Stimulated activated naive CD4-positive, alpha-beta T cell (primary cell): ENCODE data around the gene ZNF580.

Experiments
- DNase-seq, 6 experiments: peaks; one replicate each; lab custom pipeline; 2025; lab: John Stamatoyannopoulos, UW

Gene ZNF580

GRCh38 chr19:55605637-55606470 lies 34.9 kb upstream of the ZNF580 start, which contains the start of gene ZNF865:
Gene ZNF865, plus strand, starts transcription at chr19:55605647. Its CDS starts 7,972 bp downstream, at chr19:55613619.
- DNase-seq, result peak; percentile 50 to 76 (median 62)

DNA sequence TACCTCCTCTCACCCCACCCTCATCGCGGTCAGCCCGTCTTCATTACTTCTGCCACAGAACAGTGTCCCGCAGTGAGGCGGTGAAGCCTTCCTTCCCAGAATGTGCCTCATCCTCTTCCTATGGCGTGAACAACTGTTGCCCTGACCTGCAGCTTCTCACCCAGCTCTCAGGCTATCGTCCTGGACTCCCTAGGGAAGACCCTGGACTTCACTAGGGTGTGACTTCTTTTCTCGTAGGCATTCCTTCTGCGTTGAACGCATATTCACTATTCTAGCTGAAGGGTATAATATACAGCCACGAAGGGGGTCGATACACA lies 34.4 kb upstream of the ZNF580 start:
- no peak for DNase-seq

- DNase-seq, result no peak
Measured at GRCh38 chr19:55606817-55607216, 34.0 kb upstream of the ZNF580 start.

DNA sequence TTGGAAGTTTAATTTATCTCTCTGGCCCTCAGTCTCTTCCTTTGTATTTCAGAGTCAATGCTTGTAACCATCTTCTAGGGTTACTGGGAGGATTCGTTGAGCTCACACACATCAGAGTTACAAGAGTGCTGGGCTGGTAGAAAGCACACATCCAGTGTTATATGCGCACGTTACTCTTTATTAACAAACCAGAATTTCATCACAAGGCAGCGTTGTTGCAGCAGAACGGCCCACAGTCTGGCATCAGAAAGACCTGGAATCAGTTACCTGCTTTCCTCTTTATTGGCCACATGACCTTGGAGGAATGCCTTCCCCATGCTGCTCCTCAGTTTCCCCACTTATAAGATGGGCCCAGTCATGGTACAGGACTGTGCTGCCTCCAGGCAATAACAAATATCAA lies 31.5 kb upstream of the ZNF580 start:
- DNase-seq, result no peak

DNA sequence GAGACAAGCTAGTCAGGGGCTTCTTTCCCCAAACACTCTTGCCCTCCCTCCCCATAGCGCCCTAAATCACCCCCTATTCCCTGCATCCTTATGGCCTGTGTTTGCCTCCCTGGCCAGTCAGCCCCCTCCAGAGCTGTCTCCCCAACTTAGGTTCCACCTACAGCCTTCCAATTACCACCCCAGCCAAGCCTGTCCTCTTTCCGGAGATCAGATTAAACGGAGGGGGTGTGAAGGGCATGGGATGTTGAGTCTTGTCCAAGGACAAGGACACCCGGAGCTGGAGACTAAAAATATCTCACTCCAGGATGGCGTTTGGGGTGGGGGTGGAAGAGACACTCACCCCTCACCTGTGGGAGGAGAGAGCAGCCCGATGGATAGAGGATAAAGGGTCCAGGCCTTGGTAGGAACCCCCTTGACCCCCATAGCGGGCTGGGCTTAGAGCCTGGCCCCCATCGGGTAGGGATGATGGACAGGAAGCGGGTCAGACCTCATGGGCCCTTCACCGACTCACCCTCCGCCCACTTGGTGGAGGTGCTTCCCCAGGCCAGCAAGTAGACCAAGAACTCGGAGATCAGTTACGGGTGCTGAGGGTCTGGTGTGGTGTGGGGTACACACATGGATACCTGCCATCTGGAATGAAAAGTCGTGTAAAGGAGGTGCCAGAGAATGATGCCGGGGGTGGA lies 29.4 kb upstream of the ZNF580 start:
- DNase-seq, result no peak

DNA sequence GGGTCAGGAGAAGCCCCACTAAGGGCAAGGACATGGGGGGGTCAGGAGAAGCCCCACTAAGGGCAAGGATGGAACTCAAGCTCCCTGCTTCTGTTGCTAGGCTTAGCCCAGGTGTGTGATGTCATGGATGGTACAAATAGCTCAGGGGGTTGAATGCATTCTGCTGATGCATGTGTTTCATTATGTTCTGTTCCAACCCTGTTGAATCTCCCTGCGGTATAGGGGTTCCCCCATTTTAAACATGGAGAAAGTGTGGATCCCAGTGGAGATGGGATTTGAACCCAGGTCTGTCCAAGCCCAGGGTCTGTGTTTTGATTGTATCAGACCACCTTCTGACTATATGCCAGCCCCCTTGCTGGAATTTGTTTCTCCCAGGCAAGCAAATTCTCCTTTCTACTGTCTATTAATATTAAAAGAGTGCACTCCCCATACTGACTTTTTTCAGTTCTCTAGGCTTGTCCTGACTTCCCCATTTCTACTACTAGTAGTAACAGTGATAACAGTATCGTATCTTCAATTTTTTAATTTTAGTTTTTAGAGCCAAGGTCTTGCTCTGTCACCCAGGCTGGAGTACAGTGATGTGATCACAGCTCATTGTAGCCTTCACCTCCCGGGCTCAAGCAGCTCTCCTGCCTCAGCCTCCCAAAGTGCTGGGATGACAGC lies 28.7 kb upstream of the ZNF580 start:
- no peak for DNase-seq

DNA sequence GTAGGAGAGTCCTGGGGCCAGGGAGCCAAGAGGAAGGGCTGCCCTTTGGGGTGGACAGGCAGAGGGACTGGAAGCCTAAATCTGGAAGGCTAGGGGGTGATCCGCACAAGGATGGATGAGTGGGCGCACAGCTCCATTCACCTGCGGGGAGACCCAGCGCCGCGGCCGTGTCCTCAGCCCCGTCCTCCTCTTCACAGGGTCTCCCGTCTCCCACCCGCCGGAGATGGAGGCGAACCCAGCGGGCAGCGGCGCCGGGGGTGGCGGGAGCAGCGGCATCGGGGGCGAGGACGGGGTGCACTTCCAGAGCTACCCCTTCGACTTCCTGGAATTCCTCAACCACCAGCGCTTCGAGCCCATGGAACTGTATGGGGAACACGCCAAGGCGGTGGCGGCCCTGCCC lies 27.4 kb upstream of the ZNF580 start:
- DNase-seq, result no peak

DNA sequence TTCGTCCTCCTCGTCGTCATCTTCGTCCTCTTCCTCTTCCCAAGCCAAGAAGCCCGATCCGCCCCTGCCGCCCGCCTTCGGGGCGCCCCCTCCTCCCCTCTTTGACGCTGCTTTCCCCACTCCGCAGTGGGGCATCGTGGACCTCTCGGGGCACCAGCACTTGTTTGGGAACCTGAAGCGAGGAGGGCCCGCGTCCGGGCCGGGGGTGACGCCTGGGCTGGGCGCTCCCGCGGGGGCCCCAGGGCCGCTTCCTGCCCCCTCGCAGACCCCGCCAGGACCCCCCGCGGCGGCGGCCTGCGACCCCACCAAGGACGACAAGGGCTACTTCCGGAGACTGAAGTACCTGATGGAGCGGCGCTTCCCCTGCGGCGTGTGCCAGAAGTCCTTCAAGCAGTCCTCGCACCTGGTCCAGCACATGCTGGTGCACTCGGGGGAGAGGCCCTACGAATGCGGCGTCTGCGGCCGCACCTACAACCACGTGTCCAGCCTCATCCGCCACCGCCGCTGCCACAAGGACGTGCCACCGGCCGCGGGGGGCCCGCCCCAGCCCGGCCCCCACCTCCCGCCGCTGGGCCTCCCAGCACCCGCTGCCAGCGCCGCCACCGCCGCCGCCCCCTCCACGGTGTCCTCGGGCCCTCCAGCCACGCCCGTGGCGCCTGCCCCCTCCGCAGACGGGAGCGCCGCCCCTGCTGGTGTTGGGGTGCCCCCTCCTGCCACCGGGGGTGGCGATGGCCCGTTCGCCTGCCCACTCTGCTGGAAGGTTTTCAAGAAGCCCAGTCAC lies 26.7 kb upstream of the ZNF580 start:
- no peak for DNase-seq

GRCh38 chr19:55614711-55615542 lies 25.9 kb upstream of the ZNF580 start:
- no peak for DNase-seq

GRCh38 chr19:55615543-55616394 lies 25.0 kb upstream of the ZNF580 start:
- no peak for DNase-seq

DNA sequence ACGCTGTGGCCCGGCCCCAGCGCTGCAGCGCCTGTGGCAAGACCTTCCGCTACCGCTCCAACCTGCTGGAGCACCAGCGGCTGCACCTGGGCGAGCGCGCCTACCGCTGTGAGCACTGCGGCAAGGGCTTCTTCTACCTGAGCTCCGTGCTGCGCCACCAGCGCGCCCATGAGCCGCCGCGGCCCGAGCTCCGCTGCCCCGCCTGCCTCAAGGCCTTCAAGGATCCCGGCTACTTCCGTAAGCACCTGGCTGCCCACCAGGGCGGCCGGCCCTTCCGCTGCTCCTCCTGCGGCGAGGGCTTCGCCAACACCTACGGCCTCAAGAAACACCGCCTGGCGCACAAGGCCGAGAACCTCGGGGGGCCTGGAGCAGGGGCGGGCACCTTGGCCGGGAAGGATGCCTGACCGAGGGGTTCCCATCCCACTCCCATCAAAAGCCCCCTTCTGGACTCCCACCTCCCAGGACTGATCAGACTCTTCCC lies 24.4 kb upstream of the ZNF580 start:
- DNase-seq, result no peak

- DNase-seq, result no peak
Measured at GRCh38 chr19:55617426-55617825, 23.4 kb upstream of the ZNF580 start.

- DNase-seq, result no peak
Measured at GRCh38 chr19:55618426-55618825, 22.4 kb upstream of the ZNF580 start.

DNA sequence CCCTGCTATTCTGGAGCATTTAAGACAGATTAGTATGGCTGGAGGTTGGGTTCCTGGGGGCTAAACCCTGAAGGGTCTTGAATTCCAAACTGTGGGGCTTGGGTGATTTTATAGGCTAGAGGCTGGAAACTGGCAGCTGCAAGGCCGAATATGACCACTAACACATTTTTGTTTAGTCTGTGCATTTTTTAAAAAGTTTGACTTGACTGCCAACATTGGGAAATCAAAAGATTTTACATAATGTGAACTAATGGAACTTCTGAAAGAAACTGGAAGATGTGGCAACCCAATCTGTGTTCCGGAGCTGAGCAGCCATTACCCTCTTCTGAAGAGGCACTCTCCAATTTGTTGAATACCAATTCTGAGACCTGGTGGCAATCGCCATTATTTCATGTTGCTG lies 21.5 kb upstream of the ZNF580 start:
- no peak for DNase-seq

DNA sequence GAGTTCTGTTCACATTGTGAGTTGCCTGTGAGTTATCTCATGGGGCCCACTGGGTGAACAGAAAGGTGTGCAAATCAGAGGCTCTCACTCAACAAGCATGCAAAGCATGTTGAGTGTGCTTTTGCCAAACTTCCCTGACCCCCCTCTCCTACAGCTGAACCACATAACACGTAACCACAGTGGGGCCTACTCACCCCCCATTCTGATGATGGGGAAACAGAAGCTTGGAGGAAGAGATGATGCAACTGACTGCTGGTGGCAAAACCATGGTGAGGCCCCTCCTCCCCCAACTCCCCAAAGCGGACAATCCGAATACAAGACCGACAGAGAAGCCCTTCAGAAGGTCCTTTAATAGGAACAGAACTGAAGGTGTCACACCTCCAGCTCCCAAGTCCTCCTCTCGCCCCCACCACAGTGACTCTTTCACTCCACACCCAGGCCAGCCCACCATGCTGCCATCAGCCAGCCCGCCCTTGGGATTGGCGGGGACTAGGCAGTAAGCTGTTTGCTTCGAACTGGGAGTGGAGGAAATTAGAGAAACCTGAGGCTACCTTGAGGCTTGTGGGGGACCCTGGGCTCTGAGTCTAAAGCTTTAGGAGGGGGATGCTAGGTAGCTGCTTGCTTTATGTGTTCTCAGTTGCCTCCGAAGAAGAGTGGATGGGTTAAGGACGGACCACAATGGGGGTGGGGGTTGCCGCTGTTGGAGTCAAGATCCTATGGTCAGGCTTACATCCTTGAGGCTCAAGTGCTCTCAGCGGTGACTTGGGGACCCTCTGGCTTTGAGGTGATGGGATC lies 20.2 kb upstream of the ZNF580 start:
- DNase-seq, result peak in 1 of 6 experiments; percentile 6

- no peak for DNase-seq
Measured at GRCh38 chr19:55621205-55621672, 19.6 kb upstream of the ZNF580 start.

GRCh38 chr19:55621673-55622231 lies 19.1 kb upstream of the ZNF580 start:
- no peak for DNase-seq

DNA sequence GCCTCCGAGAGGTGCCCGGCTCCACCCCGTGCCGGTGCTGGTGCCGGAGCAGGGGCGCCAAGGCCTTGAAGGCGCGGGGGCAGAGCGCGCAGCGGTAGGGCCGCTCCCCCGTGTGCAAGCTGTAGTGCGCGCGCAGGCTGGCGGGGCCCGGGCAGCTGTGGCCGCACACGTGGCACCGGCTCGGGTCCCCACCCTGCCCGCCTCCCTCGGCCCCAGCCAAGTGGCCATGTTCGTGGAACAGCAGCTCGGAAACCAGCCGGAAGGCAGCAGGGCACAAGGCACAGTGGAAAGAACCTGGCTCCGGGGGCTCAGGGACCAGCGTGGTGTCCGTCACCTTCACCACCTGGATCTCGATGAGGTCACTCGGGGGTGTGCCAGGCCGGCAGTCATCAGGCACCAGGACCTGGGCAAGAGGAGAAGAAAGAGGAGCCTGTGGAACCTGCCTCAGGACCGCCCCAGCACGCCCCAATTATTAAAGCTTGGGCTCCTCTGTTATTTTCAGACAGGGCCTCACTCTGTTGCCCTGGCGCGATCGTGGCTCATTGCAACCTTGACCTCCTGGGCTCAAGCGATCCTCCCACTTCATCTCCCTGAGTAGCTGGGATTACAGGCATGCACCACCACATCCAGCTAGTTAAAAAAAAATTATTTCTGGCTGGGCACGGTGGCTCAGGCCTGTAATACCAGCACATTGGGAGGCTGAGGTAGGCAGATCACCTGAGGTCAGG lies 18.4 kb upstream of the ZNF580 start:
- no peak for DNase-seq
